ENCODE data around the gene BARHL1. TPM values are rescaled to one million over a fixed set of nuclear protein-coding genes. Genes with fewer than 3 reads are reported as not detected.

Gene BARHL1
- total and polyA plus RNA-seq, 2 experiments from 2014 or later: not detected

DNA sequence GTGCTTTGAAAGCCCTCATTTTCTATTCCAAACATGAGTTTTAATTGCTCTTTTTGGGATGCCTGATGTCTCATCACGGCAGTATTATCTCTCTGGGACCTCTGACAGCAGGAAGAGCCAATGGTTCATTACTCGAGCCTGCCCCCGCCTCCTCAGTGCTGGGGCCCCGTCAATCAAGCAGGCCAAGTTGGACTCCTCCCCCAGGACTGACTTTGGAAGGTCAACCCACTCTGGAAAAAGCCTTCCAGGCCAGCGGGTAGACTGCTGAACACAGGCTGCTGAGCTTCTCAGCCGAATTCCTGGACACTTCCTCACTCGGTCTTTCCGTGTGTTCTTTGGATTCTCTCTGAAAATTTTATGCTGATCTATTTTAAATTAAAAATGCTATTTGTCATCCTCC is 9.5 kb upstream of the BARHL1 start (continued):
- no peak for TF ChIP-seq EZH2phosphoT487 (IDR thresholded peaks at IDR 0.05; ENCODE audit: unreplicated experiment)
- no peak for TF ChIP-seq EZH2 (IDR thresholded peaks at IDR 0.05; ENCODE audit: low read depth, unreplicated experiment)

DNA sequence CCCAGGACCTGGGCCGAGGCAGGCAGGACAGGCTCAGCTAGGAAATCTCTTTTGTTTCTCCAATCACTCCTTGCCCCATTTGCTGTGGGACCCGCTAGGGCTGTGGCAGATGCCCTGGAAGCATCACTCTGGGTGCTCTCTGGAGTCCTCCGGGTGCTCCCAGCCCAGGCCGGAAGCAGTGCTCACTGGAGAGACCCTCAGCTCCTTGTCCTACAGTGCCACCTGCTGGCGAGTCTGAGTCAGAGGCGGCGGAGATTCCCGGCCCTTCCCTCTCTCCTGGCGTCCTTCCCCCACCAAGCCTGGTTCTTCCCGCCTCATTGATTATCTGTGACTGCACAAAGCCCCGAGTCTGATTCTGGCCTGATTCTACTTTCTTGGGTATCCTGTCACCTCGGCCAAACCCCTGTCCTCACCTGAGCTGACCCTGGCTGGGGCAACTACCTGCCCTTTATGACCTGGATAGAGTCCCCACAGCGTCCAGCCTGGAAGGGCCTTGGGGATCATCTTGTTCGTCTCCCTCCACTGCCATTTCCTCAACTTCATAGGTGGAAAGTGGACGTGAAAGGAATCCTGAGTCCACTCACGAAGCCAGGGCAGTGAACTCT is 7.3 kb upstream of the BARHL1 start:
- Histone ChIP-seq H3K4me3 (no peak overlapping the region), H3K4me2 (no peak overlapping the region), H3K36me3 (ENCODE audit: insufficient read depth) (no peaks in the 10 kb centered on the region; the same call in 1 of the 2 replicates), H3K9me2 (ENCODE audit: insufficient read depth) (no peaks in the 10 kb centered on the region), H4K20me1 (replicated peaks; ENCODE audit: insufficient read depth) (peaks cover 16% of the 10 kb centered on the region; the same call in 1 of the 2 replicates), H3K27me3 (ENCODE audit: insufficient read depth) (peaks cover 50% of the 10 kb centered on the region), H3K4me1 (ENCODE audit: insufficient read depth) (peaks cover 7% of the 10 kb centered on the region; the same call in 1 of the 2 replicates), H2AFZ (0 out of 2 replicates have a peak overlapping the region, but pooled peaks have one; percentile 65), H3K27ac (ENCODE audit: low read depth) (no peak overlapping the region), H3F3A (replicated peaks; ENCODE audit: low read depth) (no peaks in the 10 kb centered on the region), H3K79me2 (replicated peaks; ENCODE audit: insufficient read depth) (no peaks in the 10 kb centered on the region)
- Mint-ChIP-seq H3K4me1 (peaks cover 8% of the 10 kb centered on the region), H3K27ac (no peak overlapping the region), H3K36me3 (ENCODE audit: low read depth) (no peaks in the 10 kb centered on the region), H3K27me3 (ENCODE audit: insufficient read depth, low read depth, poor library complexity) (peaks cover 60% of the 10 kb centered on the region), H3K9me3 (no peaks in the 10 kb centered on the region; the same call in 2 of the 3 replicates), H3K4me3 (no peak overlapping the region)
- ATAC-seq (peak; percentile 83), DNase-seq (ENCODE audit: low spot score) (peak; percentile 94)
- TF ChIP-seq REST (IDR thresholded peaks at IDR 0.05; ENCODE audit: unreplicated experiment): no peak
- TF ChIP-seq, protein P1, sequence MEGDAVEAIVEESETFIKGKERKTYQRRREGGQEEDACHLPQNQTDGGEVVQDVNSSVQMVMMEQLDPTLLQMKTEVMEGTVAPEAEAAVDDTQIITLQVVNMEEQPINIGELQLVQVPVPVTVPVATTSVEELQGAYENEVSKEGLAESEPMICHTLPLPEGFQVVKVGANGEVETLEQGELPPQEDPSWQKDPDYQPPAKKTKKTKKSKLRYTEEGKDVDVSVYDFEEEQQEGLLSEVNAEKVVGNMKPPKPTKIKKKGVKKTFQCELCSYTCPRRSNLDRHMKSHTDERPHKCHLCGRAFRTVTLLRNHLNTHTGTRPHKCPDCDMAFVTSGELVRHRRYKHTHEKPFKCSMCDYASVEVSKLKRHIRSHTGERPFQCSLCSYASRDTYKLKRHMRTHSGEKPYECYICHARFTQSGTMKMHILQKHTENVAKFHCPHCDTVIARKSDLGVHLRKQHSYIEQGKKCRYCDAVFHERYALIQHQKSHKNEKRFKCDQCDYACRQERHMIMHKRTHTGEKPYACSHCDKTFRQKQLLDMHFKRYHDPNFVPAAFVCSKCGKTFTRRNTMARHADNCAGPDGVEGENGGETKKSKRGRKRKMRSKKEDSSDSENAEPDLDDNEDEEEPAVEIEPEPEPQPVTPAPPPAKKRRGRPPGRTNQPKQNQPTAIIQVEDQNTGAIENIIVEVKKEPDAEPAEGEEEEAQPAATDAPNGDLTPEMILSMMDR (conservative IDR thresholded peaks at IDR 0.05; ENCODE audit: low read depth in 2 of 2): peak; percentile 77 to 87

DNA sequence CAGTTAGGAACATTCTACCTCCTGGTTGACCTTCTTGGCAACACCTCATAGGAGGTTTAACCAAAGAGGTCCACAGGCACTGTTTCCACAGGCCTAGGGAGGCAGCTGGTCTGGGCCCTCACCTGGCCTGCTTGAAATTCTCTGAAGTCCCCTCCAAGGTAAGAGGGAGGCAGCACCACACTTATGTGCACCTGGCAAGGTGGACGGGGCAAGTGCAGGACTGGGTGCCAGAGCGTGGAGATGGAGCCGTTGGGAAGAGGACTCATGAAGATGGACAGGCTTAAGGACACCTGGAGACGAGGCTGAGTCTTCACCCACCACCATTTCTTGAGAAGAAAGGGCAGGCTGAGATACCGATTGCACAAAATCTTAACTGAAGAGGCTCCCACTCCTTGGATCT is 6.6 kb upstream of the BARHL1 start:
- peaks cover 66% of the 10 kb centered on the region for H3K27me3 Mint-ChIP-seq (ENCODE audit: insufficient read depth, low read depth, poor library complexity)
- peaks cover 57% of the 10 kb centered on the region for H3K27me3 ChIP-seq (ENCODE audit: insufficient read depth)
- H3K27ac Mint-ChIP-seq: no peak overlapping the region
- no peaks in the 10 kb centered on the region for H3K79me2 ChIP-seq (replicated peaks; ENCODE audit: insufficient read depth)
- peaks cover 8% of the 10 kb centered on the region for H3K4me1 Mint-ChIP-seq
- H3K36me3 Mint-ChIP-seq (ENCODE audit: low read depth): no peaks in the 10 kb centered on the region
- H3K4me1 ChIP-seq (ENCODE audit: insufficient read depth): peaks cover 10% of the 10 kb centered on the region
- H3K27ac ChIP-seq (ENCODE audit: low read depth): no peak overlapping the region
- no peak overlapping the region for H3K4me3 ChIP-seq
- H3K4me3 Mint-ChIP-seq: no peak overlapping the region
- H4K20me1 ChIP-seq (replicated peaks; ENCODE audit: insufficient read depth): peaks cover 16% of the 10 kb centered on the region; the same call in 1 of the 2 replicates
- no peak overlapping the region for H3K4me2 ChIP-seq
- ATAC-seq (no peak), DNase-seq (ENCODE audit: low spot score) (no peak)
- no peaks in the 10 kb centered on the region for H3F3A ChIP-seq (replicated peaks; ENCODE audit: low read depth)
- H3K36me3 ChIP-seq (ENCODE audit: insufficient read depth): no peaks in the 10 kb centered on the region; the same call in 1 of the 2 replicates
- no peaks in the 10 kb centered on the region for H3K9me2 ChIP-seq (ENCODE audit: insufficient read depth)
- H3K9me3 Mint-ChIP-seq: no peaks in the 10 kb centered on the region; the same call in 2 of the 3 replicates
- no peak overlapping the region for H2AFZ ChIP-seq
- TF ChIP-seq ZNF331 (CRISPR knock-in tag; IDR thresholded peaks at IDR 0.05; ENCODE audit: low read depth): no peak
- no peak for TF ChIP-seq JUNB (IDR thresholded peaks at IDR 0.05; ENCODE audit: unreplicated experiment)
- TF ChIP-seq ZNF114 (CRISPR knock-in tag; IDR thresholded peaks at IDR 0.05): no peak
- TF ChIP-seq NANOG (IDR thresholded peaks at IDR 0.05; ENCODE audit: borderline replicate concordance): no peak
